H1 (cell line): Measurements from ENCODE around the gene MXI1.

ENCODE experiments used
- CHD2 ChIP-seq: IDR thresholded peaks from 2 replicates; pipeline ENCODE4 v1.6.1; 2012; ENCODE audit warnings: low read length, improper control_type of control experiment
- EGR1 ChIP-seq: IDR thresholded peaks from 2 replicates; pipeline ENCODE4 v1.6.1; 2011; ENCODE audit warnings: low read depth, low read length, borderline replicate concordance
- RAD21 ChIP-seq, 2 experiments: IDR thresholded peaks in 1 of 2; conservative IDR thresholded peaks in 1 of 2; 2 replicates each; pipeline ENCODE4 v1.6.1; 2011; ENCODE audit warnings: low read depth in 2 of 2, low read length in 2 of 2, improper control_type of control experiment in 1 of 2, inconsistent platforms in 1 of 2, mild to moderate bottlenecking in 1 of 2, moderate library complexity in 1 of 2
- SUZ12 ChIP-seq: fragments of 200-600 bp; sonication (generic); IDR thresholded peaks from 2 replicates; pipeline ENCODE4 v1.6.1; 2012; ENCODE audit warnings: mild to moderate bottlenecking, inconsistent platforms, low read length, moderate library complexity, mixed read lengths
- TBP ChIP-seq: IDR thresholded peaks from 2 replicates; pipeline ENCODE4 v1.6.1; 2011; ENCODE audit warnings: low read depth, low read length, improper control_type of control experiment
- TF ChIP-seq, protein P1 (sequence below), 3 experiments: IDR thresholded peaks; 1 replicate in 2 of 3; 2 replicates in 1 of 3; pipeline versions ENCODE4 v1.5.1 to v1.6.1; 2011; ENCODE audit warnings: low read length in 3 of 3, mild to moderate bottlenecking in 3 of 3, inconsistent platforms in 2 of 3, low read depth in 1 of 3, moderate library complexity in 1 of 3; ENCODE audit not compliant: insufficient read depth in 1 of 3; ENCODE audit errors: control extremely low read depth in 1 of 3

DNA sequence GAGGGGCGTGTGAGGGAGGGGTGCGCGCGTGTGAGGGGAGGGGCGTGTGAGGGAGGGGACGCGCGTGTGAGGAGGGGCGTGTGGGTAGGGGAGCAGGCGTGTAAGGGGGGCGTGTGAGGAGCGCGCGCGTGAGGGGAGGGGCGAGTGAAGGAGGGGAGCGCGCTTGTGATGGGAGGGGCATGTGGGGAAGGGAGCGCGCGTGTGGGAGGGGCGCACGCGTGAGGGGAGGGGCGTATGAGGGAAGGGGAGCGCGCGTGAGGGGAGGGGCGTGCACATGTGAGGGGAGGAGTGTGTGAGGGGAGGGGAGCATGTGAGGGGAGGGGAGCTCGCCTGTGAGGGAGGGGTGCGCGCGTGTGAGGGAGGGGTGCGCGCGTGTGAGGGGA lies 19.1 kb downstream of the MXI1 start:
- TF ChIP-seq CHD2 = no peak
- no peak for TF ChIP-seq RAD21 (IDR thresholded peaks at IDR 0.05 in 1 of 2, conservative IDR thresholded peaks at IDR 0.05 in 1 of 2; ENCODE audit: low read depth in 2 of 2, low read length in 2 of 2)
- TF ChIP-seq, protein P1, sequence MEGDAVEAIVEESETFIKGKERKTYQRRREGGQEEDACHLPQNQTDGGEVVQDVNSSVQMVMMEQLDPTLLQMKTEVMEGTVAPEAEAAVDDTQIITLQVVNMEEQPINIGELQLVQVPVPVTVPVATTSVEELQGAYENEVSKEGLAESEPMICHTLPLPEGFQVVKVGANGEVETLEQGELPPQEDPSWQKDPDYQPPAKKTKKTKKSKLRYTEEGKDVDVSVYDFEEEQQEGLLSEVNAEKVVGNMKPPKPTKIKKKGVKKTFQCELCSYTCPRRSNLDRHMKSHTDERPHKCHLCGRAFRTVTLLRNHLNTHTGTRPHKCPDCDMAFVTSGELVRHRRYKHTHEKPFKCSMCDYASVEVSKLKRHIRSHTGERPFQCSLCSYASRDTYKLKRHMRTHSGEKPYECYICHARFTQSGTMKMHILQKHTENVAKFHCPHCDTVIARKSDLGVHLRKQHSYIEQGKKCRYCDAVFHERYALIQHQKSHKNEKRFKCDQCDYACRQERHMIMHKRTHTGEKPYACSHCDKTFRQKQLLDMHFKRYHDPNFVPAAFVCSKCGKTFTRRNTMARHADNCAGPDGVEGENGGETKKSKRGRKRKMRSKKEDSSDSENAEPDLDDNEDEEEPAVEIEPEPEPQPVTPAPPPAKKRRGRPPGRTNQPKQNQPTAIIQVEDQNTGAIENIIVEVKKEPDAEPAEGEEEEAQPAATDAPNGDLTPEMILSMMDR (IDR thresholded peaks at IDR 0.05; ENCODE audit: control extremely low read depth in 1 of 3, insufficient read depth in 1 of 3, low read depth in 1 of 3, low read length in 3 of 3) = no peak
- TF ChIP-seq SUZ12 = no peak
- no peak for TF ChIP-seq TBP
- TF ChIP-seq EGR1 = no peak
